HL-60/S4 (cell line): ENCODE measurements around the gene RGS18.
"Not testable (repeated sequence)": the region's sequence is repeated elsewhere in the genome, so short reads cannot be mapped to it uniquely, and the experiment has no call there.

Experiments
- in situ Hi-C: fragments of 300-500 bp; cut with MboI; formaldehyde crosslinking; loops from 2 replicates; pipeline ENCODE4 v1.14.3; 2022; ENCODE audit warnings: low sequenced_read_pairs

Gene RGS18

DNA sequence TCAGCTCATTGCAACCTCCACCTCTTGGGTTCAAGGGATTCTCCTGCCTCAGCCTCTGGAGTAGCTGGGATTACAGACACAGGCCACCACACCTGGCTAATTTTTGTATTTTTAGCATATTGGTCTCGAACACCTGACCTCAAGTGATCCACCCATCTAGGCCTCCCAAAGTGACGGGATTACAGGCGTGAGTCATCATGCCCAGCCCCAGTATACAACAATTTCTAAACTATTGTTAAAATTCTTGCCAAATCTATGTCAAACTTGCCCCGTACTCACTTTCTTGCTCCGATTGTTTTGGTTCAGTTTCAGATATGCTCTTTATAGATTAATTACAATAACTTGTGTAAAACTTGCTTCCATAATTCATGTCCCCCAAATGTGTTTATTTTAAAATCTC, 4.1 kb downstream of the RGS18 start:
- in situ Hi-C loops, result no loop called here

DNA sequence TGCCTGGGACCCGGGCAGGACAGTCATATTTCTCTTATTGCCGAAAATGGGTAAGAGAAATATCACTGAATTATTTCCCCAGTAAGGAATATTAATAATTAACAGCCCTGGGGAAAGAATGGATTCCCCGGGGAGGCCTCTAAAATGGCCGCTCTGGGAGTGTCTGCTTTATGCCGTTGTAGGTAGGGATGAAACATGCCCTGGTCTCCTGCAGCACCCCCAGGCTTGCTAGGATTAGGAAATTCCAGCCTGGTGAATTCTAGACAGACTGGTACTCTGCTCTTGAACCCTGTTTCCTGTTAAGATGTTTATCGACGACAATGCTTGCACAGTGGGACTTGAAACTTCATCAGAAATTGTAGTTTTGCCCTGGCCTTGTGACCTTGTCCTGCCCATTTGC, 6.7 kb downstream of the RGS18 start:
- in situ Hi-C loops, result not testable (repeated sequence)

DNA sequence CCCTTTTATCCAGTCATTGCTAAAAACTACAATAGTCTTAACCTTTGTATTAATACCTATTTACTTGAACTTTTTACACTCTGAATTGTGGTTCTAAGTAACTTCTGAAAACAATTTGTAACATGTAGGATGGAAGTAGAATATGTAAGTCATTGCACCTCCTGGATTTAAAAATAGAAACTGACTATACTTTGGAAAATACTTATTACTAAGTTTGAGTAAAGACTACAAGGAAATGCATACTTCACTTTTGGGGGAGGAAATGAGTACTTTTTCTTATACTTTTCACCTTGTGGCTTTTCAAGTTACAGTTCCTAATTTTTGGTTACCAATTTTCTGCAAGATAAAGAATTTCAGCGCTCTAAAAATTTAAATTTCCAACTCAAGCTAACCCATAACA, 8.7 kb downstream of the RGS18 start:
- in situ Hi-C loops, result no loop called here

DNA sequence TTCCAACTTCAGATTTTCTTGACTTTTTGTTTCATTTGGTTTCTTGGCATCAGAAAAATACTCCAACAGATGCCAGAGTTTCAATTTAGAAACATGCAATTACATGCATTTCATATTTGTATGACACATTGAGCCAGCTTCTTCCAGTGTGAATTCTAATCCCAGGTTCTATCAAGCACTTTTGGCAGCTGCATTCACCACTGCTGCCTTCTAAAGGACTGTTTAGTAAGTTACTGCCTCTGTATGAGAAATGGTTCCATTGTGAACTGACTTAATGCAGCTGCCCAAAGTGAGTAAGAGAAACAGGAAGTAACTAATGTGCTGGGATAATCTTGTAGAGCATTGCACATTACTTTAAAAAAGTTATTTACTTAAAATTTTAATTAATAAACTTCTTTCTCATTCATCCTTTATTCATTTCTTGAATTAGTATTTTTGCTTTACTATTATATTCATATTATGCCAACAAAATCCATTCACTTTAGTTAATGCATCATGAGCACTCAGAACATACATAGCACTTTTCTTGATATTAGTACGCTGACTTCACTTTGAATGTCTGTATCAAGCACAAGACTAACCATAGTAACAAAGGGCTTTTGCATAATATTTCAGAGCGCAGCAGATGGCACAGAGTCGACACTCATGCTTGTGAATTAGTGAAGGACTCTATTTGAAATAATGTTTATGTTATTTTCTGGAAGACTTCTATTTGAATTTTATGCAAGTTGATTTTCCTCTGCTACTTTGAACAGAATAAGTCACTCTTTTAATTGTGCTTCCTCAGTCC, 9.8 kb downstream of the RGS18 start:
- in situ Hi-C loops, result no loop called here

DNA sequence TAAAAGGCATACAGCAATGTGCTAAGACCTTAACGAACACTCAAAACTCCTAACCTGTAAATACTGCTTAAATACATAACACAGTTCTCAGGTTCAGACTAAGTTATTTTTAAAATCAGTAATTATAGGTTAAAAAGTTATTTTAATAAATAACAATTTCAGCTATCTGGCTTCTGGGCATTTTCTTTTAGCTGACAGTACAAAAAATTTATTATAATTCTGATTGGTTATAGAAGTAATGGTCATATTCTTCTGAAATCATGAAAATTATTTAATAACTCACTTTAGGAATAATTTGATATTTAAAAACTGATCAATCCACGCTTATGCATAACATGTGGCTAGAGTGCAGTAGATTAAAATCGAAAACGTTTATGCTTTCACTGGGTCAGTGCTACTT, 10.7 kb downstream of the RGS18 start:
- in situ Hi-C loops, result no loop called here

DNA sequence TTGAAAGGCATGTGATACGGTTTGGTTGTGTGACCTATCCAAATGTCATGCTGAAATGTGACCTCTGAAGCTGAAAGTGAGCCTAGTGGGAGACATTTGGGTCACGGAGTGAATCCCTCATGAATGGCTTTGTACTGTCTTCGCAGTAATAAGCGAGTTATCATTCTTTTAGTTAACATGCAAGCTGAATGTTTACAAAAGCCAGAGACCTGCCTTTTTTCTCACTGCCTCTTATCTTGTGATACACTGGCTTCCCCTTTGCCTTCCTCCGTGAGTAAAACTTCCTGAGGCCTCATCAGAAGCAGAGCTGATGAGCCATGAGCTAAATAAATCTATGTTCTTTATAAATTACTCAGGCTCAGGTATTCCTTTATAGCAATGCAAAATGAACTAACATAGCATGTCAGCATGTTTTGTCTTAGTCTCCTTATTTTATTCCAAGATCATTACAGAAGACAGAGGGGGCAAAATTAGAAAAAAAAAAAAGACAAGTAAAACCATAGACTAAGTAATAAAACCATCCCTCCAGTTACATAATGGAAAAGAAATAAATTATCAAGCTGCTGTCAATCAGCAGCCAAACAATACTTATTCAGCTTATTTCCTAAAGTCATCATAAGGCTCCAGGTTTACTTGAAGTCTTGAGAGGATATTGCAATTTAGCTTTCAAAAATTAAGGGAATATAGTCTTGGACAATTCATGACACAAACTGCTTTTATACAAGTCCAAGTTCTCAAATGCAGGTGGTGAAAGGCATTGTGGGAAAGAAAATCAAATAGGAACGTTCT, 12.1 kb downstream of the RGS18 start:
- in situ Hi-C loops, result no loop called here

DNA sequence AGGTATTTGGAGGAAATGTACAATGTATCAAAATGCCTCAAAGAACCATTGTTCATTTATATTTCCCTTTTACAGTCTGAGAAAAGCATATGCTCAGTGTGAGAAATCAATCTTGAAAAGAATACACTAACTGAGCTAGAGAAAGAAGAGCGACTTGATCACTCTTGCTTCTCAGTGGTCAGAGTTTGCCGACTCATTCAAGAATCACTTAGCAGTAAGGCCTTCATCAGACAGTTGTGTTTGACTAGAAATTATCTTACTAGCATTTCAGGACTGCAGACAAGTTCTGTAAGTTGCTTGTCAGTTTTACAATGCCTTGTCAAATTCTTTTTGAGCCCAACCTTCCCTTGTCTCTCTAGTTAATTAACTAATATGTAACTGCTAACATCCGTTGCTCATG, 12.9 kb downstream of the RGS18 start:
- in situ Hi-C loops, result no loop called here

DNA sequence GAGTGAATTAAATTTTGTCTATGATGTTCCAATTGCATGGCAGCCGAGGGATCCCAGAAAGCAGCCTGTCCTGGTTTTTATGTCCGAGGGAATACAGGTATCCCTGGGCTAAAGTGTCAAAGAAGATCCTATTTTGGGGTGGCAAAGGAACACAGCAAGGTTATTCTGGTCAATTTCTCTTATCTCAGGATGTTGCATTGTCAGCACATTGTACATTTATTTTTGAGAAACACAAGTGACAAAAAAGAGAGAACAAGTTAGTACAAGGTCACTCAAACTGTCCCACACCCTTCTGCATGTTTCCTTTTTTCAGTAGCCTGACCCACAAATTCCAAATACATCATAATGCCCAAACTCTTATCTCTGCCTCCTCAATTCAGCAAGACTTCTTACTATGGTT, 17.7 kb downstream of the RGS18 start:
- in situ Hi-C loops, result no loop called here

DNA sequence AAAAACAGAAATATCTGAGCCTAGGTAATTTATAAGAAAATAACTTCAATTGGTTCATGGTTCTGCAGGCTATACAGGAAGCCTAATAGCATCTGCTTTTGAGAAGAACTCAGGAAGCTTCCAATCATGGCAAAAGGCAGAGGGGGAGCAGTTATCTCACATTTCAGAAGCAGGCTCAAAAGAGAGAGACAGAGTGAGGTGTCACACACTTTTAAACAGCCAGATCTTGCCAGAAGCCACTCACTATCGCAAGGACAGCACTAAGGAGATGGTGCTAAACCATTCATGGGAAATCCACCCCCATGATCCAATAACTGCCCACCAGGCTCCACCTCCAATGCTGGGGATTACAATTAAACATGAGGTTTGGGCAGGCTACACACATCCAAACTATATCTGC, 25.5 kb downstream of the RGS18 start:
- in situ Hi-C loops, result no loop called here

DNA sequence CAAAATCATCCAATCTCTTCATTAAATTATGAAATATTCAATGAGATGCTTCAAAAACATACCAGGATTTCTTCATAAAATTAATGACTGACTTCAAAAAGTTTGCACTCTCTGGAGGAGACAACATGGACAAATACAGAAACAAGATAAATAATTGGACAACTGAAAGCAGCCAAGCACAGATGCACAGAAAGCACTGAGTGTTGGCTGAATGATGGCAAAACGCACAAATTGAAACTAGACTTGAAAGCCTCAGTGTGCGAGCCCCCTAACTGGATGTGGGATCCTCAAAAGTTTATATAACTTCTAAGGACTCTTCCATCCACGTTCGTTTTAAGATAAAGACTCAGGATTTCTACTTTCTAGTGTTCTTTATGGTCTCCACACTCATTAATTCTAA, 27.9 kb downstream of the RGS18 start:
- in situ Hi-C loops, result no loop called here

DNA sequence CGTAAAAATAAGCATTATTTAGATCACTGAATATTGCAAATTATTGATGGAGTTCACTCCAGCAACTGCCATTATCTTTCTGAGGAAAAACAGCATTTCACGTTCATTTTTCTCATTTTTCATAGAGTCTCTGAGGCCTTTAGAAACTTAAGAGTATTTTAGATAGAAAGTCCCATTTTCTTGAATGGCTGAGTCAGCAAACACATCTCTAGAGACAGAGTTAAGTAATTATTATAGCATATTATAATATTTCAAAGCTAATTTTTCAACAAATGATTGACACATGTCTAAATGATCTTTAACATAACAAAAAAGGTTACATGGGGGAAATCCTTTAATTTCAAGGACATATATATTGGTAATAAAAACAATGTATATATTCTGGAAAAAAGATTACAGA, 31.8 kb downstream of the RGS18 start:
- in situ Hi-C loops, result no loop called here

DNA sequence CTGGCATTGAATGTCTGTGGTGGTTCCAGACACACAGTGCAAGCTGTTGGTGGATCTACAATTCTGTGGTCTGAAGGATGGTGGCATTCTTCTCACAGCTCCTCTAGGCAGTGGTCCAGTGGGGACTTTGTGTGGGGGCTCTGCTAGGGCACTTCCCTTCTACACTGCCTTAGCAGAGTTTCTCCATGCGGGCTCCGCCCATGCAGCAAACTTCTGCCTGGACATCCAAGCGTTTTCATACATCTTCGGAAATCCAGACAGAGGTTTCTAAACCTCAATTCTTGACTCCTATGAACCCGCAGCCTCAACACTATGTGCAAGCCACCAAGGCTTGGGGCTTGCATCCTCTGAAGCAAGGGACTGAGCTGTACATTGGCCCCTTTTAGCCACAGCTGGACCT, 43.0 kb downstream of the RGS18 start:
- in situ Hi-C loops, result no loop called here

DNA sequence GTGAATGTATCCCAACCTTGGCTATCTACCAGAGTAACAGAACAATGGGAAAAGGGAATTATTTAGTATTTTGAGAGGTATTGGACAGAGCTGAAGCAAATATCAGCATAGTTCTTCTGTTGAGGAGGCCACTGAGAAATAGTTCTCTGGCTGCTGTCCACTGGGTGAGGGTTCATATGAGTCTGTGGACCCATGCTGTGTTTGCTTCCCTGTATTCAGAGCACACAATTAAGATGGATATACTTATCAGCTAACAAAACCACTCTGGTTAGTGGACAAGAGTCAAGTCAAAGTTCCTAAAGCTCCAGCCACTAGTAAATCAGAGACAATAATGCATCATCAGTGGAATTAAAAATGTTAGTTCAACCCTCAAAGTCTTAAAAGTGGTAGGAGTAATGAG, 66.1 kb downstream of the RGS18 start:
- in situ Hi-C loops, result no loop called here

DNA sequence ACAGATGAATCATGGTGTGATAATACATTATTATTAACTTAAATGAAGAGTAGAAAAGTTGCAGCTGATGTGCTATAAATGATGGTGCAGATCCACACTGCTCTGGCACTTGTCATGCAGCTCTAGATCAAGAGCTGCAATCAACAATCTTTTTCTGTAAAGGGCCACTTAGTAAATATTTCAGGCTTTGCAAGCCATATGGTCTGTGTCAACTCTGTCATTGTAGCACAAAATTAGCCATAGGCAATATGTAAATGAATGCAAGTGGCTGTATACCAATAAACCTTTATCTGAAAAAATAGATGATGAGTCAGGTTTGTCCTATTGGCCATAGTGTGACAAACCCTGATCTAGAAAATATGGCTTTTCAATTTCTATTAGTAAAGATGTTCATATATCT, 66.6 kb downstream of the RGS18 start:
- in situ Hi-C loops, result no loop called here

DNA sequence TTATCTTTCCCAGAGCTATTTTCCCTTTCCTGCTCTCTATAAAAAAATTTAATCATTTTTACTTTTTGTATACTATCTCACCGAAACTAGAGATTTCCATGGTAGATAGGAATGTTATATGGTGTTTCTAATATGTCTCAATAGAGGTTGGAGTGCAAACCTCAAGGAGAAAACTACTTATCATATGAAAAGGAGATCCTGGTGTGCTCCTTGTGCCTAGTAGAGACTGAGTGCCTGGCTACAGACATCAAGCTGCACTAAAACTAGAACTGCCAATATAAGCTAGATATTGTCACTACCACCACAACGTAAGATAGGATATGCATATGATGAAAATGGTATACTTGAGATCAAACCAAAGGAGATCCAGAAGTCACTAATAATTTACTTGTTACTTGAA, 67.0 kb downstream of the RGS18 start:
- in situ Hi-C loops, result no loop called here

DNA sequence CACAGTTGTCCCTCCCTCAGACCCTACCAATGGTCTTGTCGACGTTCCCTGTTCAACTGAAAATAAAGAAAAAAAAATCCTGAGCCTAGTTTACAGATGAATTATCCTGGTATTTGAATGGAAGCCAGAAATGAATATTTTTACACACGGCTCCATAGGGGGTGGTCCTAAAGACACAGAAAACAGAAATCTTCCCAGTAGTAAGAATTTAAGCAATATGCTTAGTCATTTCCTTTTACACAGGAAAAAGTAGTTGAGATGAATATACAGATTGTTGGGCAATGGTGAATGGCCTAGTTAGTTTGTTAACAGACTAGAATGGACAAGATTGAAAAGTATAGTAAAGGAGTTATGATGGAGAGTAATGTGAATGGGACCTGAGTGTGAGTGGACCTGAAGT, 67.4 kb downstream of the RGS18 start:
- in situ Hi-C loops, result no loop called here

DNA sequence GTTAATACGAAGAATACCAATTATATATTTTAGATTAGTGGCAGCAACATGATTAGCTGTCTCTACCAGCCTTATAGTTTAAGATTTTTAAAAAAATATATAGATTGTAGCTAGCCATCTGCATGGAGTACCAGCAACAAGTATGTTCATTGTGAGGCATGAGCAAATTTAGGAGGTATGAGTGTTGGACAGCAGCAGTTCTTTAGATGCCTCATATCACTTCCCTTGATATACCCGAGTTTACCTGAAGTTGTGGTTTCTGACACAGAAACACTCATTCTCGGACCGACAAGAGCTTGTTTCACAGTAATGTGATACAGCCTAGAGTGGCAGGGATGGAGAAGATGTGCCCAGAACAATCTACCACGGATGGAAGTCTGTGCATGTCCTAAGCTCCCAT, 69.1 kb downstream of the RGS18 start:
- in situ Hi-C loops, result no loop called here

DNA sequence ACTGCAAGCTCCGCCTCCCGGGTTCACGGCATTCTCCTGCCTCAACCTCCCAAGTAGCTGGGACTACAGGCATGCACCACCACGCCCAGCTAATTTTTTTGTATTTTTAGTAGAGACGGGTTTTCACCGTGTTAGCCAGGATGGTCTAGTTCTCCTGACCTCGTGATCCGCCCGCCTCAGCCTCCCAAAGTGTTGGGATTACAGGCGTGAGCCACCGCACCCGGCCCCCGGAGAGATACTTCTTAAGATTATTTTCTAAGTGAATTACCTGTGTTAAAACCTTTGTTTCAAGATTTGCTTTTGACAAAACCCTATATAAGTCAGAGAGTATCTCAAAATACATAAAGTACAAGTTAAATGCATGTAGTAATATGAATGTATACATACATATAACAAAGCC, 69.7 kb downstream of the RGS18 start:
- in situ Hi-C loops, result not testable (repeated sequence)

DNA sequence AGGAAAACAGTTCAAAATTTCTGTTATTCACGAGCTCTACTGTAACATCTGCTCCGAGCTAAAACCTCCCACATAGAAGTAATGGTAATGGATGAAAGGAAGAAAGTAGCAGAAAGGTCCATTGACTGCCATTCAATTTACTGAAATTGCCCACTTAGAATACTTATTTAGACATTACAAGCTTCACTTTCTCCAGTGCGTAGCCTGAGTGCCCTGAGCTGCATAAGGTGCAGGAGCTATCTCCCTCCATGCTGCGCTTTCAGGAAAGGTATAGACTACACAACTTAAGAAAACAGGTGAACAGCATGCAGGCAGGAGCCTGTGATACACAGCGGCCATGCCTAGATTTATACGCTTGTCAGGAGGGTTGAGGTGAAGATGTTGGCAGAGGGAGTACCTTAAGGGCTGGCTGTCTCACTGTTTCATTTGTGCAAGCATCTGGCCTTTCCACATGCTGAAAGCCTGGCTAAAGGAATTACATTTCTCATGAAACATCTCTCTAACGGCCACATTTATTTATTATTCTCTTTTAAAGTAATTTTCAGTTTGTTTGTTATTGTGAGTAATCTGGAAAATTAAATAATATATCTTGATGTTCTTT, 74.7 kb downstream of the RGS18 start:
- in situ Hi-C loops, result no loop called here

DNA sequence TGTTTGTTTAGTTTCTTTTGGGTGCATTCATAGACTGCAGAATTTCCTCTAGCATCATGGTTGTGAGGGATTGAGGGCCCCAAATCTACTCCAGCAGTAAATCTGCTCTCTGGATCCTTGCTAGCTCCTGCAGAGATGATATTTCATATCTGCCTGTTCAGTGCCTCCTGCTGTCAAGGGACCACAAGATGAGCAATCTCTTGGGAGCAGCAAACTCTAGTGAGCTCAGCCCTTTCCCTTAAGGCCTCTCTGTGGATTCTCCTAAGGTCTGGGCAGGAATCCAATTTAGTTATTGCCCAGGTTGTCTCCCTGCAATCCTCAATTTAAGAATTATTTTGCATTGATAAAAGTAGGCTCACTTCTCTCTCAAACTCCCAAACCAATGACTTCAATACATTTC, 76.9 kb downstream of the RGS18 start:
- in situ Hi-C loops, result no loop called here
